NCI-H2029 treated with DMSO at 0.1 percent for 48 hours (cell line): ENCODE data around the gene BRPF1.
"Not testable (repeated sequence)": the region's sequence is repeated elsewhere in the genome, so short reads cannot be mapped to it uniquely, and the experiment has no call there.

Experiments used
- DNase-seq: peaks from one replicate; lab custom pipeline; 2025; lab: John Stamatoyannopoulos, UW

The BRPF1 gene

GRCh38 chr3:9768141-9768775 is 36.7 kb downstream of the BRPF1 start:
- no peak for DNase-seq

GRCh38 chr3:9769012-9769411 is 37.5 kb downstream of the BRPF1 start:
- no peak for DNase-seq

GRCh38 chr3:9769426-9770275 is 38.1 kb downstream of the BRPF1 start, which contains the start of gene CAMK1:
Gene CAMK1 (minus strand): TSS chr3:9769947. CDS start chr3:9767749, 2,198 bp downstream.
- DNase-seq, result peak; percentile 22

GRCh38 chr3:9770276-9770812 is 38.8 kb downstream of the BRPF1 start:
- DNase-seq, result peak; percentile 28

GRCh38 chr3:9771007-9771406 is 39.5 kb downstream of the BRPF1 start:
- DNase-seq, result not testable (repeated sequence)

- no peak for DNase-seq
Observed at GRCh38 chr3:9776896-9777693, 45.6 kb downstream of the BRPF1 start.

- DNase-seq, result no peak
Observed at GRCh38 chr3:9777694-9778021, 46.1 kb downstream of the BRPF1 start.

- DNase-seq, result no peak
Observed at GRCh38 chr3:9778143-9779074, 46.9 kb downstream of the BRPF1 start.

GRCh38 chr3:9779075-9779593 is 47.6 kb downstream of the BRPF1 start:
- no peak for DNase-seq

- no peak for DNase-seq
Observed at GRCh38 chr3:9779721-9780457, 48.4 kb downstream of the BRPF1 start.

GRCh38 chr3:9780458-9780812 is 48.9 kb downstream of the BRPF1 start:
- no peak for DNase-seq

- no peak for DNase-seq
Observed at GRCh38 chr3:9780910-9781309, 49.4 kb downstream of the BRPF1 start.

GRCh38 chr3:9781551-9781950 is 50.0 kb downstream of the BRPF1 start:
- DNase-seq, result no peak

GRCh38 chr3:9781978-9782603 is 50.6 kb downstream of the BRPF1 start:
- DNase-seq, result peak; percentile 88

- DNase-seq, result no peak
Observed at GRCh38 chr3:9782770-9783169, 51.2 kb downstream of the BRPF1 start.

- no peak for DNase-seq
Observed at GRCh38 chr3:9783954-9784353, 52.4 kb downstream of the BRPF1 start.

- DNase-seq, result no peak
Observed at GRCh38 chr3:9784965-9785364, 53.4 kb downstream of the BRPF1 start.

GRCh38 chr3:9785602-9786001 is 54.1 kb downstream of the BRPF1 start:
- DNase-seq, result no peak

GRCh38 chr3:9786209-9786739 is 54.7 kb downstream of the BRPF1 start:
- DNase-seq, result no peak
